ENCODE results near the gene MCUR1. TPM values are rescaled to one million over a fixed set of nuclear protein-coding genes. Genes with fewer than 3 reads are reported as not detected.
A peak's percentile ranks its signal among the peaks of the same experiment; 100 is the strongest.

The MCUR1 gene
- total and polyA plus RNA-seq, 2 donors from 2014 or later: 24.1 to 39.8 TPM

- Histone ChIP-seq H3K9ac (ENCODE audit: low read length in 3 of 3) (no peak overlapping the region), H3K4me1 (ENCODE audit: control insufficient read depth in 2 of 3, insufficient read depth in 2 of 3, low read depth in 1 of 3, low read length in 3 of 3) (peaks cover 0 to 36% (median 23%) of the 10 kb centered on the region in 3 donors), H3K27me3 (ENCODE audit: control insufficient read depth, insufficient read depth, low read length) (no peaks in the 10 kb centered on the region), H3K27ac (ENCODE audit: low read depth in 2 of 2, low read length in 2 of 2) (peak overlapping the region; percentile 8 to 29), H3K36me3 (ENCODE audit: control insufficient read depth in 2 of 3, insufficient read depth in 3 of 3, low read length in 3 of 3) (no peaks in the 10 kb centered on the region), H3K9me3 (ENCODE audit: control insufficient read depth in 2 of 3, insufficient read depth in 1 of 3, low read length in 3 of 3) (no peaks in the 10 kb centered on the region), H3K4me3 (ENCODE audit: low read length in 3 of 3) (peak overlapping the region in 2 of 3 donors; percentile 16 to 73)
- FAIRE-seq (no peak), DNase-seq (no peak)
- TF ChIP-seq CTCF (IDR thresholded peaks at IDR 0.05; ENCODE audit: borderline replicate concordance, extremely low read depth, insufficient read depth): no peak
- intact Hi-C loops (cut with DNase I): no loop called here
These were observed 2.1 kb downstream of the MCUR1 start for GRCh38 chr6:13812359-13812642.

- peak overlapping the region in 1 of 3 donors; percentile 12 for H3K9ac ChIP-seq (ENCODE audit: low read length in 3 of 3)
- H3K27me3 ChIP-seq (ENCODE audit: control insufficient read depth, insufficient read depth, low read length): no peaks in the 10 kb centered on the region
- peaks cover 0 to 36% (median 23%) of the 10 kb centered on the region in 3 donors for H3K4me1 ChIP-seq (ENCODE audit: control insufficient read depth in 2 of 3, insufficient read depth in 2 of 3, low read depth in 1 of 3, low read length in 3 of 3)
- DNase-seq (no peak), FAIRE-seq (no peak)
- intact Hi-C loops (cut with DNase I): no loop called here
- H3K9me3 ChIP-seq (ENCODE audit: control insufficient read depth in 2 of 3, insufficient read depth in 1 of 3, low read length in 3 of 3): no peaks in the 10 kb centered on the region
- no peaks in the 10 kb centered on the region for H3K36me3 ChIP-seq (ENCODE audit: control insufficient read depth in 2 of 3, insufficient read depth in 3 of 3, low read length in 3 of 3)
- TF ChIP-seq CTCF (IDR thresholded peaks at IDR 0.05; ENCODE audit: borderline replicate concordance, extremely low read depth, insufficient read depth): no peak
- H3K27ac ChIP-seq (ENCODE audit: low read depth in 2 of 2, low read length in 2 of 2): peak overlapping the region; percentile 29 to 72
- H3K4me3 ChIP-seq (ENCODE audit: low read length in 3 of 3): peak overlapping the region in 2 of 3 donors; percentile 16 to 73
These were observed 2.6 kb downstream of the MCUR1 start for GRCh38 chr6:13811627-13812358.

GRCh38 chr6:13810688-13811446 is 3.5 kb downstream of the MCUR1 start:
- Histone ChIP-seq H3K27me3 (ENCODE audit: control insufficient read depth, insufficient read depth, low read length) (no peaks in the 10 kb centered on the region), H3K9ac (ENCODE audit: low read length in 3 of 3) (peak overlapping the region in 1 of 3 donors; percentile 12), H3K36me3 (ENCODE audit: control insufficient read depth in 2 of 3, insufficient read depth in 3 of 3, low read length in 3 of 3) (peaks cover 0 to 2% (median 0%) of the 10 kb centered on the region in 3 donors), H3K4me3 (ENCODE audit: low read length in 3 of 3) (no peak overlapping the region), H3K9me3 (ENCODE audit: control insufficient read depth in 2 of 3, insufficient read depth in 1 of 3, low read length in 3 of 3) (no peaks in the 10 kb centered on the region), H3K4me1 (ENCODE audit: control insufficient read depth in 2 of 3, insufficient read depth in 2 of 3, low read depth in 1 of 3, low read length in 3 of 3) (peaks cover 0 to 36% (median 23%) of the 10 kb centered on the region in 3 donors), H3K27ac (ENCODE audit: low read depth in 2 of 2, low read length in 2 of 2) (peak overlapping the region in 1 of 2 donors; percentile 72)
- FAIRE-seq (no peak), DNase-seq (no peak)
- intact Hi-C loops (cut with DNase I): no loop called here
- TF ChIP-seq CTCF (IDR thresholded peaks at IDR 0.05; ENCODE audit: borderline replicate concordance, extremely low read depth, insufficient read depth): no peak

All from kidney (tissue), 14 donors.